Activated CD4-positive, alpha-beta T cell treated with anti-CD3 and anti-CD28 coated beads for 1 hour (primary cell): ENCODE measurements around the gene APBA3.

Source experiments
- DNase-seq: peaks from one replicate; pipeline ENCODE4 v3.0.0-alpha.2; 2020

Gene APBA3

GRCh38 chr19:3745363-3746045 lies 16.0 kb downstream of the APBA3 start:
- DNase-seq = no peak

GRCh38 chr19:3743486-3743885 lies 18.0 kb downstream of the APBA3 start:
- DNase-seq = no peak

GRCh38 chr19:3740431-3740830 lies 21.1 kb downstream of the APBA3 start:
- no peak for DNase-seq

GRCh38 chr19:3738477-3739220 lies 22.8 kb downstream of the APBA3 start:
- DNase-seq = no peak

- no peak for DNase-seq
Observed at GRCh38 chr19:3737487-3738205, 23.8 kb downstream of the APBA3 start.

- no peak for DNase-seq
Observed at GRCh38 chr19:3736106-3736724, 25.3 kb downstream of the APBA3 start.

GRCh38 chr19:3734310-3734600 lies 27.2 kb downstream of the APBA3 start:
- no peak for DNase-seq

- DNase-seq = no peak
Observed at GRCh38 chr19:3733549-3734309, 27.8 kb downstream of the APBA3 start.

- DNase-seq = no peak
Observed at GRCh38 chr19:3732108-3732507, 29.4 kb downstream of the APBA3 start.

GRCh38 chr19:3730457-3730958 lies 31.0 kb downstream of the APBA3 start:
- DNase-seq = no peak

GRCh38 chr19:3725640-3726310 lies 35.7 kb downstream of the APBA3 start:
- no peak for DNase-seq

- no peak for DNase-seq
Observed at GRCh38 chr19:3725121-3725520, 36.4 kb downstream of the APBA3 start.

- DNase-seq = no peak
Observed at GRCh38 chr19:3723883-3724282, 37.6 kb downstream of the APBA3 start.

GRCh38 chr19:3723110-3723488 lies 38.4 kb downstream of the APBA3 start:
- no peak for DNase-seq

- DNase-seq = no peak
Observed at GRCh38 chr19:3722443-3723109, 38.9 kb downstream of the APBA3 start.

- DNase-seq = no peak
Observed at GRCh38 chr19:3721887-3722442, 39.5 kb downstream of the APBA3 start.

GRCh38 chr19:3721131-3721886 lies 40.2 kb downstream of the APBA3 start:
- peak; percentile 79 for DNase-seq

GRCh38 chr19:3720349-3720917 lies 41.1 kb downstream of the APBA3 start:
- DNase-seq = no peak

- no peak for DNase-seq
Observed at GRCh38 chr19:3719868-3720267, 41.6 kb downstream of the APBA3 start.

GRCh38 chr19:3716147-3716668 lies 45.3 kb downstream of the APBA3 start:
- no peak for DNase-seq
